GM18517 (cell line): ENCODE data around the gene PGAP1.

Source experiments
- ATAC-seq: cut with Tn5 transposase; IDR thresholded peaks from one replicate; pipeline ENCODE4 v1.9.1; 2021; ENCODE audit warnings: mild to moderate bottlenecking, moderate library complexity; ENCODE audit not compliant: unreplicated experiment

Gene PGAP1

GRCh38 chr2:196900843-196901242 lies 25.7 kb downstream of the PGAP1 start:
- no peak for ATAC-seq

- ATAC-seq: no peak
Observed at GRCh38 chr2:196899976-196900375, 26.5 kb downstream of the PGAP1 start.

- no peak for ATAC-seq
Observed at GRCh38 chr2:196891136-196891535, 35.4 kb downstream of the PGAP1 start.

GRCh38 chr2:196887431-196887830 lies 39.1 kb downstream of the PGAP1 start:
- ATAC-seq: no peak

- no peak for ATAC-seq
Observed at GRCh38 chr2:196884368-196884767, 42.1 kb downstream of the PGAP1 start.

GRCh38 chr2:196876364-196876763 lies 50.1 kb downstream of the PGAP1 start:
- ATAC-seq: no peak

GRCh38 chr2:196875414-196875813 lies 51.1 kb downstream of the PGAP1 start:
- ATAC-seq: no peak

- no peak for ATAC-seq
Observed at GRCh38 chr2:196873511-196873910, 53.0 kb downstream of the PGAP1 start.

- ATAC-seq: no peak
Observed at GRCh38 chr2:196854629-196855028, 71.9 kb downstream of the PGAP1 start.

- ATAC-seq: no peak
Observed at GRCh38 chr2:196853301-196854087, 73.0 kb downstream of the PGAP1 start.

- ATAC-seq: no peak
Observed at GRCh38 chr2:196851088-196851487, 75.4 kb downstream of the PGAP1 start.

- ATAC-seq: no peak
Observed at GRCh38 chr2:196849895-196850294, 76.6 kb downstream of the PGAP1 start.

GRCh38 chr2:196846295-196846694 lies 80.2 kb downstream of the PGAP1 start:
- no peak for ATAC-seq

- no peak for ATAC-seq
Observed at GRCh38 chr2:196845371-196845770, 81.1 kb downstream of the PGAP1 start.

- ATAC-seq: no peak
Observed at GRCh38 chr2:196840171-196840570, 86.3 kb downstream of the PGAP1 start.

- ATAC-seq: no peak
Observed at GRCh38 chr2:196839574-196839973, 86.9 kb downstream of the PGAP1 start.

- ATAC-seq: no peak
Observed at GRCh38 chr2:196836440-196836839, 90.1 kb downstream of the PGAP1 start.

- no peak for ATAC-seq
Observed at GRCh38 chr2:196830701-196831100, 95.8 kb downstream of the PGAP1 start.

- no peak for ATAC-seq
Observed at GRCh38 chr2:196827356-196827755, 99.2 kb downstream of the PGAP1 start.

- no peak for ATAC-seq
Observed at GRCh38 chr2:196823750-196824522, 102.6 kb downstream of the PGAP1 start.

- ATAC-seq: no peak
Observed at GRCh38 chr2:196821195-196821594, 105.3 kb downstream of the PGAP1 start.

GRCh38 chr2:196809260-196809659 lies 117.2 kb downstream of the PGAP1 start, which contains the start of gene C2orf66:
C2orf66 (minus strand) TSS chr2:196809355; CDS start chr2:196809336, 19 bp downstream.
- ATAC-seq: no peak
